Breast epithelium (tissue), 4 donors: ENCODE results near the gene DMKN. TPM values are rescaled to one million over a fixed set of nuclear protein-coding genes. Genes with fewer than 3 reads are reported as not detected.

Experiments
- DNase-seq, 2 donors: peaks; one replicate each; pipeline ENCODE4 v3.0.0-alpha.2; 2019; ENCODE audit warnings: low spot score in 2 of 2
- H3K27ac ChIP-seq, 2 donors: fragments of 200-600 bp; sonication (generic) in 1 of 2; one replicate each; pipeline ENCODE4 v1.5.1; 2016 to 2019; ENCODE audit warnings: mild to moderate bottlenecking in 1 of 2
- H3K27me3 ChIP-seq, 2 donors: fragments of 200-600 bp; sonication (generic) in 1 of 2; one replicate each; pipeline versions ENCODE4 v1.5.1 to v1.6.0; 2017 to 2019; ENCODE audit warnings: control low read depth in 1 of 2, mild to moderate bottlenecking in 1 of 2
- H3K36me3 ChIP-seq: fragments of 200-600 bp; one replicate; pipeline ENCODE4 v1.5.1; 2019
- H3K4me1 ChIP-seq, 2 donors: fragments of 200-600 bp; sonication (generic); one replicate each; pipeline ENCODE4 v1.5.1; 2016 to 2019; ENCODE audit warnings: control low read depth in 1 of 2
- H3K4me3 ChIP-seq, 3 donors: fragments of 200-600 bp; sonication (generic); 1 replicate in 2 of 3; 2 replicates in 1 of 3; pipeline ENCODE4 v1.5.1; 2016 to 2019; ENCODE audit warnings: mild to moderate bottlenecking in 3 of 3, moderate library complexity in 2 of 3
- H3K9me3 ChIP-seq, 2 donors: fragments of 200-600 bp; sonication (generic) in 1 of 2; one replicate each; pipeline ENCODE4 v1.5.1; 2016 to 2019; ENCODE audit warnings: control low read depth in 1 of 2
- CTCF ChIP-seq, 3 donors: fragments of 450-650 bp; IDR thresholded peaks; one replicate each; pipeline ENCODE4 v1.5.1; 2016 to 2017; ENCODE audit warnings: antibody characterized with exemption in 3 of 3, mild to moderate bottlenecking in 3 of 3, moderate library complexity in 3 of 3
- POLR2A ChIP-seq: fragments of 450-650 bp; IDR thresholded peaks from one replicate; pipeline ENCODE4 v1.6.1; 2016; ENCODE audit warnings: antibody characterized with exemption, mild to moderate bottlenecking, moderate library complexity
- POLR2AphosphoS5 ChIP-seq, 3 donors: sonication (generic); formaldehyde crosslinking; IDR thresholded peaks; one replicate each; pipeline ENCODE4 v1.6.1; 2017; ENCODE audit warnings: antibody characterized with exemption in 3 of 3
- intact Hi-C: fragments of 100-400 bp; cut with DNase I; formaldehyde crosslinking; loops from one replicate; pipeline ENCODE4 v1.15.1; 2023; ENCODE audit warnings: low total_unique reads
- total RNA-seq, 3 donors: library from RNA; depleted of rRNA; stranded (reverse); fragments of >200 nt; gene quantifications; one replicate each; pipeline ENCODE4 v1.1.0, GENCODE V29; 2016

DMKN gene
- total RNA-seq, 3 donors from 2014 or later: 0.96 to 135 (median 61.0) TPM

GRCh38 chr19:35533822-35534392 is 20.5 kb upstream of the DMKN start:
- H3K4me3 ChIP-seq: peak overlapping the region in 1 of 3 donors; percentile 44
- no peak for DNase-seq
- no peak for TF ChIP-seq POLR2AphosphoS5 (IDR thresholded peaks at IDR 0.05)
- TF ChIP-seq CTCF (IDR thresholded peaks at IDR 0.05): no peak
- no peaks in the 10 kb centered on the region for H3K4me1 ChIP-seq
- intact Hi-C loops: no loop called here
- peaks cover 0 to 28% of the 10 kb centered on the region in 2 donors for H3K27me3 ChIP-seq
- no peaks in the 10 kb centered on the region for H3K36me3 ChIP-seq
- H3K27ac ChIP-seq: no peak overlapping the region
- H3K9me3 ChIP-seq: no peaks in the 10 kb centered on the region

- no peak for DNase-seq
- TF ChIP-seq POLR2A: no peak
- no peak for TF ChIP-seq POLR2AphosphoS5 (IDR thresholded peaks at IDR 0.05)
- TF ChIP-seq CTCF (IDR thresholded peaks at IDR 0.05): no peak
- Histone ChIP-seq H3K4me3 (peak within 1 kb of the TSS in 1 of 3 donors; percentile 44), H3K27me3 (peaks cover 0 to 34% of the 10 kb centered on the region in 2 donors), H3K4me1 (no peaks in the 10 kb centered on the region), H3K9me3 (no peaks in the 10 kb centered on the region), H3K36me3 (no peaks in the 10 kb centered on the region), H3K27ac (no peak within 1 kb of the TSS)
- intact Hi-C loops: no loop called here
Observed at GRCh38 chr19:35533201-35533821, 19.9 kb upstream of the DMKN start, which contains the start of gene GAPDHS. Gene GAPDHS, plus strand, starts transcription at chr19:35533456. Its CDS starts 72 bp downstream, at chr19:35533528.

DNA sequence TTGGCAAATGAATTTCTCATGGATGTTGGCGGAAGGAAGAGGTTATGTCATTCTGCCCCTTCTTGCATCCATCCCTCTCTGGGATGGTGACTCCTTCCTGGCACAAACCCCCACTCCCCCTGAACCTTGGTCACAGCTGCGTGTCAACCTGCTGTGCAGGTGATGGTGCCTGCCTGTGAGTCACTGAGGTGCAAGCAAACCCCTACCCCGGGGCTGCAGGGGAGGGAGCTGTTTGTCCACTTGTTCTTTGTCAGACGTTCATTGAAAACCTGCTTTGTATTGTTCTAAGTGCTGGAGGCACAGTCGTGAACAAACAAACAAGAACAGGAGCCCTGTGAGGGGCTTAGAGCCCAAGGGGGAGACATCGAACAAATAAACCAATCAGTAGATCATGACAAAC is 17.8 kb upstream of the DMKN start:
- Histone ChIP-seq H3K27me3 (peaks cover 0 to 52% of the 10 kb centered on the region in 2 donors), H3K36me3 (no peaks in the 10 kb centered on the region), H3K4me3 (no peak overlapping the region), H3K9me3 (no peaks in the 10 kb centered on the region), H3K27ac (no peak overlapping the region), H3K4me1 (no peaks in the 10 kb centered on the region)
- intact Hi-C loops: no loop called here
- DNase-seq: no peak
- TF ChIP-seq POLR2AphosphoS5 (IDR thresholded peaks at IDR 0.05) (no peak), POLR2A (no peak), CTCF (IDR thresholded peaks at IDR 0.05) (no peak)

- H3K27ac ChIP-seq: no peak overlapping the region
- no peak for DNase-seq
- intact Hi-C loops: no loop called here
- H3K27me3 ChIP-seq: peaks cover 0 to 66% of the 10 kb centered on the region in 2 donors
- no peak overlapping the region for H3K4me3 ChIP-seq
- H3K9me3 ChIP-seq: no peaks in the 10 kb centered on the region
- no peak for TF ChIP-seq CTCF (IDR thresholded peaks at IDR 0.05)
- TF ChIP-seq POLR2A: no peak
- TF ChIP-seq POLR2AphosphoS5 (IDR thresholded peaks at IDR 0.05): no peak
- no peaks in the 10 kb centered on the region for H3K36me3 ChIP-seq
- H3K4me1 ChIP-seq: no peaks in the 10 kb centered on the region
Observed at GRCh38 chr19:35529241-35530218, 16.1 kb upstream of the DMKN start.
